Suppressor macrophage (primary cell): ENCODE data around the gene MYO5A.
"Not testable (repeated sequence)": the region's sequence is repeated elsewhere in the genome, so short reads cannot be mapped to it uniquely, and the experiment has no call there.

Source experiments
- DNase-seq, 4 experiments: peaks; one replicate each; pipeline ENCODE4 v3.0.0-alpha.2; 2020 to 2022

MYO5A gene

DNA sequence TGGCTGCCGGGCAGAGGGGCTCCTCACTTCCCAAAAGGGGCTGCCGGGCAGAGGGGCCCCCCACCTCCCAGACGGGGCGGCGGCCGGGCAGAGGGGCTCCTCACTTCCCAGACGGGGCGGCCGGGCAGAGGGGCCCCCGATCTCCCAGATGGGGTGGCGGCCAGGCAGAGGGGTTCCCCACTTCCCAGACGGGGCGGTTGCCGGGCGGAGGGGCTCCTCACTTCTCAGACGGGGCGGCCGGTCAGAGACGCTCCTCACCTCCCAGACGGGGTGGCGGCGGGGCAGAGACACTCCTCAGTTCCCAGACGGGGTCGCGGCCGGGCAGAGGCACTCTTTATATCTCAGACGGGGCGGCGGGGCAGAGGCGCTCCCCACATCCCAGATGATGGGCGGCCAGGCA lies 69.0 kb downstream of the MYO5A start:
- DNase-seq, result not testable (repeated sequence)

GRCh38 chr15:52459265-52459664 lies 69.4 kb downstream of the MYO5A start:
- not testable (repeated sequence) for DNase-seq

GRCh38 chr15:52448011-52448890 lies 80.4 kb downstream of the MYO5A start:
- DNase-seq, result no peak

- no peak for DNase-seq
These were observed 82.7 kb downstream of the MYO5A start for GRCh38 chr15:52445954-52446353.

DNA sequence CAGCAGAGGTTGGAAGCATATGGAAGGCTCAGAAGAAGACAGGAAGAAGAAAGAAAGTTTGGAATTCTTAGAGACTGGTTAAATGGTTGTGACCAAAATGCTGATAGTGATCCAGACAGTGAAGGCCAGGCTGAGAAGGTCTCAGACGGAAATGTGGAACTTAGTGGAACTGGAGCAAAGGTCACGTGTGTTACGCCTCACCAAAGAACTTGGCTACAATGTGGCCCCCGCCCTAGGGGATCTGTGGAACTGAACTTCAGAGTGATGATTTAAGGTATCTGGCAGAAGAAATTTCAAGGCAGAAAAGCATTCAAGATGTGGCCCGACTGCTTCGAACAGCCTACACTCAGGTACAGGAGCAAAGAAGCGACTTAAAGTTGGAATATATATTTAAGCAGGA lies 83.1 kb downstream of the MYO5A start:
- peak in 3 of 4 experiments; percentile 33 to 51 (median 34) for DNase-seq

GRCh38 chr15:52443205-52443604 lies 85.5 kb downstream of the MYO5A start:
- DNase-seq, result not testable (repeated sequence)

DNA sequence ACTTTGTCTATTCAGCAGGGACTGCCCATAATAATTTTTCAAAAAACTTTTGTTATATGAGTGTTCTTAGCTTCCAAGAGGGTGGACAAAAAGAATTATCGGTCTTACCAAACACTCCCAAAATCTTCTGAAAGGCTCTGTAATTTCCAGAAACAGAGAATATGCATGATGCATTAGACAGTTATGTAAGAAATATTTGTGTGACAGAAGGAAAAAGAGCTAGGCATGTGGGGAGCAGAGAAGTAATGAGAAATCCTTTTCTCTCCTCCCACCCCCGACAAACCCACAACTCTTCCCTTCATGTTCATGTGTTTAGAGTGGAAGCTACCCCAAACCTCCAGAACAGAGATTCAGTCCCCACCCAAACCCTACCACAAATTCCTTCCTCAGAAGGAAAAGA lies 86.8 kb downstream of the MYO5A start:
- DNase-seq, result peak in 2 of 4 experiments; percentile 17 to 23

DNA sequence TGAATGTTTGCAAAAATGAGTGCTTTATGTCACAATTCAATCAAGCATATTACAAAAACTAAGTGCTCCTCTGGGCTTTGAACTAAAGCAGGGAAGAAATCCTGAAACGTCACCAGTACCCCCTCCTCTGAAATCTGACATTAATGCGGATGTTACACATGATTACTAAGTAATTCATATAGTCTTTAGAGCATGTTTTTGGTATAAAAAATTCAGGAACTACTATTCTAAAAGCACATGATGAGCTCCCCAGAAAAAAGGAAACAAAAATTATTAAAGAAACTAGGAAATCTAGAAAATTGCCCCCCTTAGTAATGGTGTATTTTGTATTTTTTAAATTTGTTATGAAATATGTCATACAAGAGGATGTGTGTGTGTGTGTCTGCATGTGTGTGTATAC lies 87.7 kb downstream of the MYO5A start:
- DNase-seq, result peak; percentile 43 to 72 (median 58)

GRCh38 chr15:52440414-52440813 lies 88.3 kb downstream of the MYO5A start:
- DNase-seq, result peak in 3 of 4 experiments; percentile 24 to 59 (median 47)

- DNase-seq, result no peak
These were observed 89.2 kb downstream of the MYO5A start for GRCh38 chr15:52439470-52439869.

DNA sequence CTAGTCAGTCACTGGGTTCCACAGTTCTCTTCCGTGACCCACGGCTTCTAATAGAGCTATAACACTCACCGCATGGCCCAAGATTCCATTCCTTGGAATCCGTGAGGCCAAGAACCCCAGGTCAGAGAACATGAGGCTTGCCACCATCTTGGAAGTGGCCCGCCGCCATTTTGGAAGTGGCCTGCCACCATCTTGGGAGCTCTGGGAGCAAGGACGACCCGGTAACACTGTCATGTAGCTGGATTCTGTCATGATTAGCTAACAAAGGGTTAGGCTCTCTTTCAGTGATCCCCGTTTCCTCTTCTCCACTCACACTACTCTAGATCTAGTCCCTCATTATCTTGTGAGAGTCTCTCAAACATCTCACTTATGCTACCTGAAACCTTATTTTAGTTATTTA lies 89.6 kb downstream of the MYO5A start:
- DNase-seq, result not testable (repeated sequence)

DNA sequence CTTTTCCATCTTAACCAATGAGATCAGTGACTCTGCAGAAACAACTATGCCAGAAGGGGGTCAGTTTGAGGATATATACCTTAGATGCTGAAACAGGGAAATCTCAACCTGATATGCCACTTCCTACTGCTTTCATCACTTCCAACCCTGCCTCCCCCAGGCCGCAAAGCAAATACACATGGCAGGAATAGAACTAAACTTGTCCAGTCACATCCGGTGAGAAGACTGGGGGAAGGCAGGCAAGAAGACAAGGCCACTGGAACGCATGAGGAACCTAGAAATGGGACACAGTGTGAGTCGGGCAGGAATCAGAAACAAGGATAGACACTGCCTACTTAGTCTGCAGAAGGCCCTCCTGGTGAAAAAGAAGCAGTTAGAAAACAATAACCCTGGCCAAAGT lies 90.6 kb downstream of the MYO5A start:
- DNase-seq, result peak; percentile 70 to 84 (median 80)

- no peak for DNase-seq
These were observed 91.0 kb downstream of the MYO5A start for GRCh38 chr15:52437646-52438045.

GRCh38 chr15:52436981-52437380 lies 91.7 kb downstream of the MYO5A start:
- no peak for DNase-seq

- no peak for DNase-seq
These were observed 93.8 kb downstream of the MYO5A start for GRCh38 chr15:52434885-52435284.

DNA sequence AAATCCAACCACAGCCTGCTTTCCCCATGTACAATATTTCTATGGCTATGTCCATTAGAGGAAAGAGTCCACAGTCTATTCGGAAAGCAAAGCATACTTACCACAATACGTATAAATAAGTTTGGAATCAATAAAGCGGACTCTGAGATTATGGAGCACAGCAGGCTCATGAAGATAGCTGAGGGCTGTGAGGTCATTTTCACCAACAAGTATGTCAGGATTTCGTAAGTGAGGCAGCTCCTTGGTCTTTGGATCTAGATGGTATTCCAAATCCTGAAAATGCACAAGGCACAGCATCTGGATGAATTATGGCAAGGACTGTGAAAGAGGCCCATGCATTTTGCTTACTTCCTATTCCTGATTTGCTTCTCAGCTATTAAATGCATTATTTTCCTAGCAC lies 100.4 kb downstream of the MYO5A start:
- DNase-seq, result no peak

DNA sequence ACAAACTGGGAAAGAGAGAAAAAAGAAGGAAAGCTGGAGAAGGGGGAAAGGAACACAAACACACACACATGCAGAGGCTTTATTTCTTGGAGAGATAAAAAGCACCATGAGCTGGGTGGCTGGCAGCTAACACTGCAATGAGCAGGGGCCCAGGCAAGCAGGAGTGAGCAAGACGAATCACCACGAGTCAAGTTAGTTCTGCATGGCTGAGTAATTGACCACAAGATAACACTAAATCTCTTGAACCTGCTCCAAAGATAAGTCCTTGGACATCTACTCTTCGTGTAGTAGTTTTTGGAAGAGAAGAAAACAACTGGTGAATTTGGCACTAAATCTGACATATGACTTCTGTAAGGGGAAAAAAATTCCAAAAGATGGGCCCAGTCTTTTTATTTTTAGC lies 100.9 kb downstream of the MYO5A start:
- no peak for DNase-seq

GRCh38 chr15:52424856-52425431 lies 103.7 kb downstream of the MYO5A start:
- DNase-seq, result no peak

- no peak for DNase-seq
These were observed 104.8 kb downstream of the MYO5A start for GRCh38 chr15:52423852-52424251.

- DNase-seq, result no peak
These were observed 106.7 kb downstream of the MYO5A start for GRCh38 chr15:52422001-52422400.

- no peak for DNase-seq
These were observed 107.7 kb downstream of the MYO5A start for GRCh38 chr15:52421029-52421428.

GRCh38 chr15:52419494-52419893 lies 109.2 kb downstream of the MYO5A start:
- peak in 2 of 4 experiments; percentile 12 to 13 for DNase-seq

GRCh38 chr15:52417957-52418356 lies 110.7 kb downstream of the MYO5A start:
- DNase-seq, result no peak

- peak; percentile 44 to 71 (median 62) for DNase-seq
These were observed 111.2 kb downstream of the MYO5A start for GRCh38 chr15:52417521-52417920.
